Measurements from ENCODE around the gene COASY. TPM values are rescaled to one million over a fixed set of nuclear protein-coding genes. Genes with fewer than 3 reads are reported as not detected.

COASY gene
- total and polyA plus RNA-seq, 2 of the 4 experiments (the other 2 are of a cell fraction), result 10.6 to 44.0 TPM

- TF ChIP-seq CTCF (conservative IDR thresholded peaks at IDR 0.05; ENCODE audit: low read depth, low read length) (no peak), RFX5 (IDR thresholded peaks at IDR 0.05; ENCODE audit: low read depth, low read length) (no peak)
Measured at GRCh38 chr17:42522798-42523278, 39.1 kb upstream of the COASY start (continued).

DNA sequence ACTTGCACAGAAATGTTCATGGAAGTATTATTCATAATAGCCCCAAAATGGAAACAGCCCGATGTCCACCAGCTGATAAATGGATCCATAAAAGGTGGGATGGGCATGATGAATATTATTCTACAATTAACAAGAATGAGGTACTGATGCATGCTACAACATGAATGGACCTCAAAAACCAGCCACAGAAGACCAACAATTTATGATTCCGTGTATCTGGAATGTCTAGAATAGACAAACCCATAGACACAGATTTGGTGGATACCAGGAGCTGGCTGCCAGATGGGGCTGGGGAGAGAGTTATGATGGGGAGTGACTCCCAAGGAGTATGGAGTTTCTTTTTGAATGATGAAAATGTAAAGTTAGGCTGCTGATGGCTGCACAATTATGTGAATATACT lies 36.7 kb upstream of the COASY start:
- H4K20me1 ChIP-seq (ENCODE audit: insufficient read depth, low read length), result no peaks in the 10 kb centered on the region
- H3K4ac ChIP-seq (ENCODE audit: low read depth, low read length), result peak overlapping the region; percentile 92; the same call in 1 of the 2 replicates
- no TSS peak for BruUV-seq (replicated peaks)
- peak overlapping the region; percentile 81; the same call in 1 of the 2 replicates for H3K14ac ChIP-seq (replicated peaks; ENCODE audit: low read depth, low read length)
- H4K91ac ChIP-seq (ENCODE audit: insufficient read depth, low read depth, low read length), result peak overlapping the region; percentile 31; the same call in 1 of the 2 replicates
- peaks cover 2% of the 10 kb centered on the region; the same call in 1 of the 2 replicates for H3K36me3 ChIP-seq (ENCODE audit: control insufficient read depth, insufficient read depth, low read length)
- peaks cover 37% of the 10 kb centered on the region for H3K4me1 ChIP-seq (ENCODE audit: control insufficient read depth, insufficient read depth, low read length)
- no peak overlapping the region for H3K56ac ChIP-seq (ENCODE audit: extremely low read depth, insufficient read depth, low read length)
- peak overlapping the region; percentile 84 for H2BK5ac ChIP-seq (ENCODE audit: low read depth, low read length, poor library complexity, severe bottlenecking)
- H4K5ac ChIP-seq (ENCODE audit: low read depth, low read length), result no peak overlapping the region
- H3K9me3 ChIP-seq (ENCODE audit: control insufficient read depth, insufficient read depth, low read length), result no peaks in the 10 kb centered on the region
- peak overlapping the region; percentile 44; the same call in 2 of the 3 replicates for H2BK15ac ChIP-seq (ENCODE audit: low read depth, low read length)
- peak overlapping the region; percentile 90; the same call in 1 of the 2 replicates for H2BK20ac ChIP-seq (ENCODE audit: low read depth, low read length)
- ATAC-seq (ENCODE audit: low read depth), result peak; percentile 28
- no peak overlapping the region for H2AK9ac ChIP-seq (replicated peaks; ENCODE audit: low read depth, low read length, poor library complexity)
- H3K9me1 ChIP-seq (ENCODE audit: insufficient read depth, low read length), result peaks cover 28% of the 10 kb centered on the region
- H3K9ac ChIP-seq (ENCODE audit: low read depth, low read length), result no peak overlapping the region
- dilution Hi-C loops (cut with HindIII; ENCODE audit: low sequenced_read_pairs, unreplicated experiment) (no loop called here), in situ Hi-C loops (cut with MboI; ENCODE audit: low sequenced_read_pairs) (loop anchor here (5.0 to 10.0 kb wide), 2 partner anchors 98 to 300 kb away; no protein-coding TSS in a partner anchor), intact Hi-C loops (cut with micrococcal nuclease) (loop anchor here (5.0 to 10.0 kb wide), 3 partner anchors 303 to 563 kb away; no protein-coding TSS in a partner anchor)
- H3K18ac ChIP-seq (ENCODE audit: low read depth, low read length), result peak overlapping the region; percentile 19; the same call in 1 of the 2 replicates
- no peaks in the 10 kb centered on the region for H3K27me3 ChIP-seq (ENCODE audit: control insufficient read depth, insufficient read depth, low read length)
- peaks cover 9 to 37% of the 10 kb centered on the region in 2 experiments; a peak in 3 of 4 replicates for H3K79me1 ChIP-seq (ENCODE audit: low read depth in 1 of 2, low read length in 2 of 2)
- H3K23ac ChIP-seq (ENCODE audit: low read depth, low read length), result peak overlapping the region; percentile 6; the same call in 1 of the 2 replicates
- H2AK5ac ChIP-seq (ENCODE audit: low read depth, low read length), result peak overlapping the region; percentile 57; the same call in 1 of the 2 replicates
- peak overlapping the region; percentile 30 to 47 for H4K8ac ChIP-seq (ENCODE audit: low read depth in 2 of 2, low read length in 2 of 2)
- no peak overlapping the region; the same call in 1 of the 2 replicates for H3K27ac ChIP-seq (ENCODE audit: insufficient read depth, low read length)
- ChIA-PET POLR2A (ENCODE audit: unreplicated experiment) (interaction anchor here (0.5 kb wide), 1 partner anchor 342 kb away, joined by 3 read pairs; no protein-coding TSS in a partner anchor), CTCF (interaction anchor here (0.9 kb wide), 1 partner anchor 344 kb away, joined by 3 read pairs; the partner anchor contains the start of gene KCNH4)
- peak overlapping the region; percentile 90 for H2BK120ac ChIP-seq (ENCODE audit: low read depth, low read length)
- H3K4me3 ChIP-seq (ENCODE audit: insufficient read depth, low read depth, low read length), result no peak overlapping the region
- no CpG with 5 or more reads among the region's 2 CpGs for WGBS, 2 experiments (ENCODE audit: extremely low coverage in 2 of 2, insufficient read length in 1 of 2)
- no peak overlapping the region for H2AFZ ChIP-seq (replicated peaks; ENCODE audit: low read length, poor library complexity)
- peak overlapping the region; percentile 16; the same call in 1 of the 2 replicates for H3K4me2 ChIP-seq (ENCODE audit: low read depth, low read length)
- TF ChIP-seq RAD21 (IDR thresholded peaks at IDR 0.05; ENCODE audit: low read length), result no peak
- TF ChIP-seq FOS (IDR thresholded peaks at IDR 0.05; ENCODE audit: low read depth, low read length), result 0 out of 2 replicates have a peak, but pooled peaks have one; percentile 5
- TF ChIP-seq MXI1 (IDR thresholded peaks at IDR 0.05; ENCODE audit: borderline replicate concordance, low read depth, low read length), result no peak
- DNase-seq, result peak; percentile 89

All from IMR-90 (cell line).